Measurements from ENCODE around the gene EAF2.
A peak's percentile ranks its signal among the peaks of the same experiment; 100 is the strongest.

Gene EAF2

DNA sequence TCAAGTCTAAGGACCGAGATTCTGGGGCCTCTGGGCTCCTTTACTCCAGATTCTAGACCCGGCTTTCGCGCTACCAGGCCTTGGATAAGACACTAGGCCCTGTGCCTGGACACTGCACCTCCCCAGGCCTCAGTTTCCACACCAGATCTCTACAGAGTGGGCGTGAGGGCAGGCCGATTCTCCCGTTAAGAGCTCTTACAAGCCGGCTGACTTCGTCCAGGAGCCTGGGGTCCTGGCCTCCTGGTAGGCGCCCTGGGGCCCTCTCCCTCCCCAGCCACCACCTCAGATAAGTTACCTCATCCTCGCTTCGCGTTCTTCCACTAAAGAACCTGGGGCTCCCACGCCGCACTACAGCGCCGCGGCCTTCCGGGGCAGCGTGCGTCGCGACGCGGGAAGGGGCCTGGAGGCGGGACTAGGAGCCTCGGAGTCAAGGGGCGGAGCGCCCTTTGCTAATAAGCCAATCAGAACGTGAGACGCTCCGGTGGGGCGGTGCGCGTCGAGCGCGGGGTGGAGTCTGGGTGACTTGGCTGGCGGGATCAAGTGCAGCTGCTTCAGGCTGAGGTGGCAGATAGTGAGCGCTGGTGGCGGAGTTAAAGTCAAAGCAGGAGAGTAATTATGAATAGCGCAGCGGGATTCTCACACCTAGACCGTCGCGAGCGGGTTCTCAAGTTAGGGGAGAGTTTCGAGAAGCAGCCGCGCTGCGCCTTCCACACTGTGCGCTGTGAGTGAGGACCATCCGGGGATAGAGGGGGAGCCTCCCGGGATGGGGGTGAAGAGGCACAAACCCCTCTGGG is at the start of gene EAF2, which contains the start of gene IQCB1:
Gene EAF2, plus strand, starts transcription at position 539 of the 794 bp plus-strand sequence. Its CDS starts 77 bp downstream, at position 616.
Gene IQCB1, minus strand, starts transcription at position 390 of the 794 bp plus-strand sequence. CDS start 6,100 bp downstream, outside the sequence.
- peak within 1 kb of the TSS; percentile 79 for H3K9ac ChIP-seq (ENCODE audit: low read length)
- peaks cover 4% of the 10 kb centered on the region for H3K4me1 ChIP-seq (ENCODE audit: control insufficient read depth, insufficient read depth, low read length)
- H3K27me3 ChIP-seq (ENCODE audit: control insufficient read depth, insufficient read depth, low read length) = no peaks in the 10 kb centered on the region
- peak within 1 kb of the TSS; percentile 65 for H3K27ac ChIP-seq (ENCODE audit: low read depth, low read length)
- peaks cover 3% of the 10 kb centered on the region for H3K36me3 ChIP-seq (ENCODE audit: control insufficient read depth, insufficient read depth, low read length)
- peak within 1 kb of the TSS; percentile 82 for H3K4me3 ChIP-seq (ENCODE audit: low read length)

DNA sequence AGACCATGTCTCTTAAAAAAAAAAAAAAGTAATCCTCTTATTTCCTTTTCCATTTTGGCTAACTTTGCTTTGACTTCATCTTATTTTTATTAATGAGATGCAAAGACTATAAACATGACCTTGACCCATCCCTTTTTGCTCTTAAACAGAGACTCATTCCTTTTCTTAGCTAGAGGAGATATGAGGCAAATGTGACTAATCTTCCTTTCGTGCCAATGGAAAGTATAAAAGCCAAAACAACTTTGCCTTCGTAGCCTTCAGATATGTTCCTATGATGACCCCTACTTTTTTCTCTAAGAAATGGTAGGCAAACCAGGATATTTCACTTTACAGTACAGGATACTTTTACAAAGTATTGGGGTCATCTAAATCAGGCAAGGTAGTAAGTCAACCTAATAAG is 48.5 kb upstream of the EAF2 start:
- Histone ChIP-seq H3K4me1 (ENCODE audit: control insufficient read depth, insufficient read depth, low read length) (no peaks in the 10 kb centered on the region), H3K27me3 (ENCODE audit: control insufficient read depth, insufficient read depth, low read length) (no peaks in the 10 kb centered on the region), H3K9ac (ENCODE audit: low read length) (no peak overlapping the region), H3K4me3 (ENCODE audit: low read length) (no peak overlapping the region), H3K36me3 (ENCODE audit: control insufficient read depth, insufficient read depth, low read length) (peaks cover 8% of the 10 kb centered on the region), H3K27ac (ENCODE audit: low read depth, low read length) (no peak overlapping the region)

DNA sequence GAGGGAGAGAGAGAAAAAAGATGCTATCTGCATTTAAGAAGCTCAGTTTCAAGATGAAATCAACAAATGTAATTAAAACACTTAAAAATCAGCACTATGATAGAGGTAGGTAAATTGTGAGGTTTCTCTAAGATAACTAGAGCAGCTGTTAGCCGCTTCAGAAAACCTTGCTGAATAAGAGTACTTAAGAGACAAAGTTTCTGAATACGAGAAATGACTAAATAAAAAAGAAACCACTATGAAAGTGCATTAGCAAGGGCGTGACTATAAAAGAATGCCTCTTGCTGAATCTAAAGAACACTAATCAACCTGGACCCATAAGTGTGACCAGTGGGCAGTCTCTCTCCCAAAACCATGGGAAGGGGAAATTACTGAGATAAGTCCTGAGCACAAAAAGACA is 41.9 kb upstream of the EAF2 start:
- H3K4me1 ChIP-seq (ENCODE audit: control insufficient read depth, insufficient read depth, low read length) = no peaks in the 10 kb centered on the region
- no peak overlapping the region for H3K9ac ChIP-seq (ENCODE audit: low read length)
- H3K36me3 ChIP-seq (ENCODE audit: control insufficient read depth, insufficient read depth, low read length) = peaks cover 5% of the 10 kb centered on the region
- no peak overlapping the region for H3K4me3 ChIP-seq (ENCODE audit: low read length)
- H3K27ac ChIP-seq (ENCODE audit: low read depth, low read length) = no peak overlapping the region
- no peaks in the 10 kb centered on the region for H3K27me3 ChIP-seq (ENCODE audit: control insufficient read depth, insufficient read depth, low read length)

DNA sequence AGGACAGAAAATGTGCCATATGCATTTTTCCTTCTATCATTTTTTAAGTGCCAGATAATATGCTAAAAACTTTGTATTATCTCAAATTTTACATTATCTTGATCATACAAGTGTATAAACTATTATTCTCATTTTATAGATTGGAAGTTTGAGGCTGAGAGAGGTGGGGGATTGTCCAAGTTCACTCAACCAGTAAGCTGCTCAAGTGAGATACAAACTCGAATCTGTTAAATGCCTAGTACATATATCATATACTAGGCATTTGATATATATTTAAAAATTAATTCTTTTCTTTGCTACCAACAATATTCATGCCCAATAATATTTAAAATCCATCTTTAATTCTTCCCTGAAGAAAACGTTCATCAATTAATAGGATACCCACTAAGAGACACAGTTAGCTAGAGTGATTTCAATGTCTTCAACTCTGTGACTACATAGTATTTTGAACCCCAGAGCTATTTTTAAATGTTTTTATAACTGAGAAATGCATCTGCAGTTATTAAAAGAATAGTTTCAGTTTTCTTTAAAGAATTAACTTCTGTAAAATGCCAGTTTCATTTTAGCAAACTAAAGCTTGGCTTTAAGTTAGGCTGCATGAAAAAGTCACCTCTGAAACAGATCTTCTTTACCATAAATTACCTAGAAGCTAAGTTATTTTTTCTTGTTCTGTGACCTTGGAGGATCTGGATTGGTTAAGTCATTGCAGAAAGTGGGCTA is 40.6 kb upstream of the EAF2 start:
- H3K27me3 ChIP-seq (ENCODE audit: control insufficient read depth, insufficient read depth, low read length) = no peaks in the 10 kb centered on the region
- no peak overlapping the region for H3K4me3 ChIP-seq (ENCODE audit: low read length)
- no peak overlapping the region for H3K27ac ChIP-seq (ENCODE audit: low read depth, low read length)
- no peaks in the 10 kb centered on the region for H3K36me3 ChIP-seq (ENCODE audit: control insufficient read depth, insufficient read depth, low read length)
- H3K9ac ChIP-seq (ENCODE audit: low read length) = no peak overlapping the region
- no peaks in the 10 kb centered on the region for H3K4me1 ChIP-seq (ENCODE audit: control insufficient read depth, insufficient read depth, low read length)

DNA sequence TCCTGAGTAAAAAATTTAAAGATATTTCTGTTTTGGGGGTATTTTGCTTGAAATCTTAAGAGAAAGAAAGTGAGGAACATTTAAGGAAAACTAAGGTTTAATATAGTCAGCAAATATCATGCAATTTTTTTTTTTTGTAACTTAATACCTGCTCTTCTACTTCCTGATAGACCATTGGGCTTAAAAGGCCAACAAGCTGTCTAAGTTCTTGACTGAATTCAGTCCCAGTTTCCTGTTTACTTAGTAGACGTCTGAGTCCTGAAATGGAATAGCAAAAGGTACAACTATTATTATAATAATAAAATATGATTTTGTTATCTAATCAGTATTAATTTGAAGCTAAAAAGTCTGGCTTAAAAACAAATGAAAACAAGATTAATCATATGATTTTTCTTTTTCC is 38.0 kb upstream of the EAF2 start:
- Histone ChIP-seq H3K36me3 (ENCODE audit: control insufficient read depth, insufficient read depth, low read length) (no peaks in the 10 kb centered on the region), H3K4me1 (ENCODE audit: control insufficient read depth, insufficient read depth, low read length) (no peaks in the 10 kb centered on the region), H3K4me3 (ENCODE audit: low read length) (no peak overlapping the region), H3K27ac (ENCODE audit: low read depth, low read length) (no peak overlapping the region), H3K27me3 (ENCODE audit: control insufficient read depth, insufficient read depth, low read length) (no peaks in the 10 kb centered on the region), H3K9ac (ENCODE audit: low read length) (no peak overlapping the region)

DNA sequence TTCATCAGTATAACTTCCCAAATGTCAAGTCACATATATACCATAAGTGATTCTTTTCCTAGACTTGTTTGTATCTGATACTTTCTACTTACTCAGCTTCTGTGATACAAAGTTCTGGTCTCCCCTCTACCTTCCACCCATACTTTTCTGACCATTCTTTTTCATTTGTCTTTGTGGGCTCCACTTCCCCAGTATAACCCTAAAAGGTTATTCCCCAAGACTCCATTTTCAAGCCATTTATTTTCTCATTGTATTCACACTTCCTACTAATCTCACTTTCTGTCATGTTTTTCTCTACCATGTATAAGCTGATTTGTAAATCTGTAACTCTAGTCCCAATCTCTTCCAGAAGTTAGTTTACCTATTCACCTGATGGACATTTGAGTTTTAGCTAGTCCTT is 34.1 kb upstream of the EAF2 start:
- Histone ChIP-seq H3K27me3 (ENCODE audit: control insufficient read depth, insufficient read depth, low read length) (no peaks in the 10 kb centered on the region), H3K36me3 (ENCODE audit: control insufficient read depth, insufficient read depth, low read length) (no peaks in the 10 kb centered on the region), H3K4me3 (ENCODE audit: low read length) (no peak overlapping the region)

DNA sequence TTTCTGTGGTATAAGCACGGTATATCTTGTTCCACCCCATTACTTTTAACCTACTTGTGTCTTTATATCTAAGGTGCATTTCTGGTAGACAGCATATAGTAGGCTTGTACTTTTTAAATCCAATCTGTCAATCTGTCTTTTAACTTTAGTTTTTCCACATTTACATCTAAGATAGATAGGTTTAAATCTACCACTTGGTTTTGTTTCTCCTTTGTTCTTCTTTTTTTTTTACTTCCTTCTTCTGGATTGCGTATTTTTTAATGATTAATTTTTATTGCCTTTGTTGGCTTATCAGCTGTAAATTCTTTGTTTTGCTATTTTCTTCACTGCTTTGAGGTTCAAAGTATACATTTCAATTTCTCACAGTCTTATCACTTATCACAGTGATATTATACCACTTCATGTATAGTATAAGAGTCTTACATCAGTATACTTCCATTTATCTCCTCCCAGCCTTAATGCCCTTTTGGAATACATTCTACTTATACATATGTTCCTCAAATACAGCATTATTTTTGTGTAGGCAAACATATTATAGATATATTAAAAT is 31.2 kb upstream of the EAF2 start:
- Histone ChIP-seq H3K36me3 (ENCODE audit: control insufficient read depth, insufficient read depth, low read length) (peaks cover 3% of the 10 kb centered on the region), H3K4me3 (ENCODE audit: low read length) (no peak overlapping the region), H3K27me3 (ENCODE audit: control insufficient read depth, insufficient read depth, low read length) (no peaks in the 10 kb centered on the region), H3K27ac (ENCODE audit: low read depth, low read length) (no peak overlapping the region), H3K4me1 (ENCODE audit: control insufficient read depth, insufficient read depth, low read length) (no peaks in the 10 kb centered on the region), H3K9ac (ENCODE audit: low read length) (no peak overlapping the region)

More for the DNA sequence above, 34.1 kb upstream of the EAF2 start:
- Histone ChIP-seq H3K27ac (ENCODE audit: low read depth, low read length) (no peak overlapping the region), H3K9ac (ENCODE audit: low read length) (no peak overlapping the region), H3K4me1 (ENCODE audit: control insufficient read depth, insufficient read depth, low read length) (no peaks in the 10 kb centered on the region)

DNA sequence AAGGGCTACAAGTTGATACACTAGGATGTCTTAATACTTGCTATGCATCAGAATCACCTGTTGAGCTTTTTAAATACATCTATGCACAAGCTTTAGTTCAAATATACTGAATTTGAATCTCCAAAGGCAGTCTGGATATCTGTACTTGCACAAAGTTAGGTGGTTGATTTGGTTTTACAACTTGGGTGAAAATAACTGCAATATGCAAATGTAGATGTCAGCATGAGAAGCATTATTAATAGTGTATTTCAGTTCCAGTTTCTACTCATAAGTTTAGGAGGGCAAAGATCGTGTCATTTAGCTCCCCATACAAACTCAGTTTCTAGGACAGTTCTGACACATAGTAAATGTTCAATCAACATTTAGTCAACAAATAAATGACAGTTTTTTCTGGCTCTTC is 25.8 kb upstream of the EAF2 start:
- no peak overlapping the region for H3K27ac ChIP-seq (ENCODE audit: low read depth, low read length)
- H3K9ac ChIP-seq (ENCODE audit: low read length) = no peak overlapping the region
- H3K4me3 ChIP-seq (ENCODE audit: low read length) = no peak overlapping the region
- H3K27me3 ChIP-seq (ENCODE audit: control insufficient read depth, insufficient read depth, low read length) = no peaks in the 10 kb centered on the region
- H3K36me3 ChIP-seq (ENCODE audit: control insufficient read depth, insufficient read depth, low read length) = peaks cover 6% of the 10 kb centered on the region
- no peaks in the 10 kb centered on the region for H3K4me1 ChIP-seq (ENCODE audit: control insufficient read depth, insufficient read depth, low read length)

DNA sequence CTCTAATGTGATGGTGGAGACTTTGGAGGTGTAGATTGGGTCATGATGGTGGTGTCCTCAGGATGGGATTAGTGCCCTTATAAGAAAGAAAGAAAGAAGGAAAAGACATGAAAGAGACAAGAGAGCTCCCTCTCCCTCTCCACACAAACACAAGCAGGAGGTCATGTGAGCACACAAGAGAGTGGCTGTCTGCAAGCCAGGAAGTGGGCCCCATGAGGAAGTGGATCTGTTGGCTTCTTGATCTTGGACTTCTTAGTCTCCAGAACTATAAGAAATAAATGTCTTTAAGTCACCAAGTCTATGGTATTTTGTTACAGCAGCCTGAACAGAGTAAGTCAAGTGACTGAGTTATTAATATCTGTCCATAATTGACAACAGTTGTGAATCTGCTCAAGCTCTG is 17.3 kb upstream of the EAF2 start:
- Histone ChIP-seq H3K4me1 (ENCODE audit: control insufficient read depth, insufficient read depth, low read length) (no peaks in the 10 kb centered on the region), H3K36me3 (ENCODE audit: control insufficient read depth, insufficient read depth, low read length) (peaks cover 4% of the 10 kb centered on the region), H3K27ac (ENCODE audit: low read depth, low read length) (no peak overlapping the region), H3K4me3 (ENCODE audit: low read length) (no peak overlapping the region), H3K27me3 (ENCODE audit: control insufficient read depth, insufficient read depth, low read length) (no peaks in the 10 kb centered on the region), H3K9ac (ENCODE audit: low read length) (no peak overlapping the region)

DNA sequence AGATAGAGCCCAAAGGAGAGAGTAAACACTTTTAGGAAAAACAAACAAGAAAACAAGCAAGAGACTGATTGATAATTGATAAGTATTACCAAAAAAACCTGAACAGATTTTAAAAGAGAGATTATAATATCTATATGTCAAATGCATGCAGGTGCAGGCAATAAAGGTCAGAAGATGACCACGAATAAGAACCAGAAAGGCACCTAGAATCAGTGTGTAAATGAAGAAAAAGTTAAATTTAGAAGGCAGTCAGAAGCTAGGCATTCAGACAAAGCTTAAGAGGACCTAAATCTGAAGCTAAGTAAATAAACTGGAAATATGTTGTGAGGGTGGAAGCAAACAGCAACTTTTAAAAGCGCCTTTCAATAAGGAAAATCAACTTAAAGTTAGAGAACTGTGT is 16.4 kb upstream of the EAF2 start:
- Histone ChIP-seq H3K27me3 (ENCODE audit: control insufficient read depth, insufficient read depth, low read length) (no peaks in the 10 kb centered on the region), H3K27ac (ENCODE audit: low read depth, low read length) (no peak overlapping the region), H3K36me3 (ENCODE audit: control insufficient read depth, insufficient read depth, low read length) (peaks cover 4% of the 10 kb centered on the region), H3K9ac (ENCODE audit: low read length) (no peak overlapping the region), H3K4me1 (ENCODE audit: control insufficient read depth, insufficient read depth, low read length) (no peaks in the 10 kb centered on the region), H3K4me3 (ENCODE audit: low read length) (no peak overlapping the region)

DNA sequence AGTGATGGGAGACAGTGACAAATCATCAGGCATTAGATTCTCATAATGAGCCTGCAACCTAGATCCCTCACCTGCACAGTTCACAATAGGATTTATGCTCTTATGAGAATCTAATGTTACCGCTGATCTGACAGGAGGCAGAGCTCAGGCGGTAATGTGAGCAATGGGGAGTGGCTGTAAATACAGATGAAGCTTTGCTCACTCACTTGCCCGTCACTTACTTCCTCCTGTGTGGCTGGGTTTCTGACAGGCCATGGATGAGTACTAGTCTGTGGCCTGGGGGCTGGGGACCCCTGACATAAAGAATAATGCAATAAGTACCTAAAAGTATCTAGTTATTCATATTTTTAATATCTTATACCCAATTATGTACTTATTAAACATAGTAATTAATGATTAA is 15.8 kb upstream of the EAF2 start:
- peaks cover 4% of the 10 kb centered on the region for H3K36me3 ChIP-seq (ENCODE audit: control insufficient read depth, insufficient read depth, low read length)

DNA sequence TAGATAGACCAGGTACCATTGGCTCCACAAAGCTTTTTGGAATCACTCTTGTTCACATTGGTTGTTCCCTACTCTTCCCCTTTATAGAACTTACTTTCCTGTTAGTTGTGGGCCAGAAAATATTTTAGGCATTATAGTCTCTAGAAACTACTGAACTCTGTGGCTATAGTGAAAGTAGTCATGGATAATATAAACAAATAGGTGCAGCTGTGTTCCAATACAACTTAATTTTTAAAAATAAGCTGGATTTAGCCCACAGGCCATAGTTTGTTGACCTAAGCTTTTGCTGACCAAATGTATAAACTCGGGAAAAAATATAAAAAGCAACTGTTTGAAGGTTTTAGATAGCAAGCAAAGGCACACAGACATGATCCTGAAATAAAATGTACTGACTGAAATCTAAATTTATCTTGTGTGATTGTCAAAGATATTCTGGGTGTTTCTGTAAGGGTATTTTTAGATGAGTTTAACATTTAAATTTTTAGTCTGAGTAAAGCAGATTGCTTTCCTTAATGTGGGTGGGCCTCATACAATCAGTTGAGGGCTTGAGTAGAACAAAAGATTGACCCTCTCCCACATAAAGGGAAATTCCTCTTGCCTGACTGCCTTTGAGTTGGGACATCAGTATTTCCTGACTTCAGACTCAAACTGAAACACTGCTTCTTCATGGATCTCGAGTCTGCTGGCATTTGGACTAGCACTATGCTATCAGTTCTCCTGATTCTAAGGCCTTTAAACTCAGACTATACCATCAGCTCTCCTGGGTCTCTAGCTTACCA is 13.4 kb upstream of the EAF2 start:
- Histone ChIP-seq H3K36me3 (ENCODE audit: control insufficient read depth, insufficient read depth, low read length) (peaks cover 6% of the 10 kb centered on the region), H3K4me1 (ENCODE audit: control insufficient read depth, insufficient read depth, low read length) (no peaks in the 10 kb centered on the region), H3K9ac (ENCODE audit: low read length) (no peak overlapping the region), H3K4me3 (ENCODE audit: low read length) (no peak overlapping the region), H3K27ac (ENCODE audit: low read depth, low read length) (no peak overlapping the region), H3K27me3 (ENCODE audit: control insufficient read depth, insufficient read depth, low read length) (no peaks in the 10 kb centered on the region)

More for the DNA sequence above, 15.8 kb upstream of the EAF2 start:
- Histone ChIP-seq H3K9ac (ENCODE audit: low read length) (no peak overlapping the region), H3K4me1 (ENCODE audit: control insufficient read depth, insufficient read depth, low read length) (no peaks in the 10 kb centered on the region), H3K4me3 (ENCODE audit: low read length) (no peak overlapping the region), H3K27ac (ENCODE audit: low read depth, low read length) (no peak overlapping the region), H3K27me3 (ENCODE audit: control insufficient read depth, insufficient read depth, low read length) (no peaks in the 10 kb centered on the region)

Data from rectal smooth muscle tissue (tissue), 1 donor.